Karpas-422 (cell line): ENCODE data around the gene CAPZA2. TPM values are rescaled to one million over a fixed set of nuclear protein-coding genes. Genes with fewer than 3 reads are reported as not detected.

ENCODE experiments used
- DNase-seq: peaks from one replicate; pipeline ENCODE4 v3.0.0-alpha.2; 2015
- H2AFZ ChIP-seq: fragments of 200-600 bp; sonication (generic); 2 replicates; pipeline ENCODE4 v1.6.1; 2014; ENCODE audit warnings: antibody characterized with exemption, low read length, mixed read lengths
- H3K27ac ChIP-seq: fragments of 200-600 bp; sonication (generic); 2 replicates; pipeline ENCODE4 v1.5.1; 2014; ENCODE audit warnings: mild to moderate bottlenecking, low read length, moderate library complexity
- H3K27me3 ChIP-seq: fragments of 200-600 bp; sonication (generic); 2 replicates; pipeline ENCODE4 v1.6.1; 2014; ENCODE audit warnings: low read length, mixed read lengths
- H3K36me3 ChIP-seq: fragments of 200-600 bp; sonication (generic); 2 replicates; pipeline ENCODE4 v1.6.1; 2014; ENCODE audit warnings: low read length, mixed read lengths; ENCODE audit not compliant: insufficient read depth
- H3K4me1 ChIP-seq: fragments of 200-600 bp; sonication (generic); 2 replicates; pipeline ENCODE4 v1.6.1; 2014; ENCODE audit warnings: mild to moderate bottlenecking, low read length, mixed read lengths
- H3K4me2 ChIP-seq: fragments of 200-600 bp; sonication (generic); 2 replicates; pipeline ENCODE4 v1.6.1; 2014; ENCODE audit warnings: low read length, low read depth, mild to moderate bottlenecking; ENCODE audit not compliant: poor library complexity, severe bottlenecking
- H3K4me3 ChIP-seq: fragments of 200-600 bp; sonication (generic); 2 replicates; pipeline ENCODE4 v1.5.1; 2014; ENCODE audit warnings: mild to moderate bottlenecking, antibody characterized with exemption, low read length, mixed read lengths
- H3K79me2 ChIP-seq: fragments of 200-600 bp; sonication (generic); 2 replicates; pipeline ENCODE4 v1.6.1; 2014; ENCODE audit warnings: mild to moderate bottlenecking, low read length, mixed read lengths
- H3K9ac ChIP-seq: fragments of 200-600 bp; sonication (generic); 2 replicates; pipeline ENCODE4 v1.6.0; 2014; ENCODE audit warnings: low read length
- H3K9me2 ChIP-seq: fragments of 200-600 bp; sonication (generic), shearing (Covaris generic); replicated peaks from 2 replicates; pipeline ENCODE4 v1.6.0; 2014; ENCODE audit warnings: mild to moderate bottlenecking, low read length, moderate library complexity; ENCODE audit not compliant: insufficient read depth
- H3K9me3 ChIP-seq: fragments of 300-700, 200-600 bp; sonication (generic); 2 replicates; pipeline ENCODE4 v1.6.1; 2014; ENCODE audit warnings: low read length, mixed read lengths
- H4K20me1 ChIP-seq: fragments of 200-600 bp; sonication (generic); 2 replicates; pipeline ENCODE4 v1.6.1; 2014; ENCODE audit warnings: mild to moderate bottlenecking, antibody characterized with exemption, low read length, low read depth; ENCODE audit not compliant: insufficient read depth
- total RNA-seq: library from RNA; depleted of rRNA; stranded (reverse); fragments of >200 nt; shearing (Covaris generic); gene quantifications from 2 replicates; pipeline ENCODE4 v1.2.3, GENCODE V29; 2014; ENCODE audit warnings: low replicate concordance

Gene CAPZA2
- total RNA-seq, 1 experiment from 2014 or later: 102 TPM

DNA sequence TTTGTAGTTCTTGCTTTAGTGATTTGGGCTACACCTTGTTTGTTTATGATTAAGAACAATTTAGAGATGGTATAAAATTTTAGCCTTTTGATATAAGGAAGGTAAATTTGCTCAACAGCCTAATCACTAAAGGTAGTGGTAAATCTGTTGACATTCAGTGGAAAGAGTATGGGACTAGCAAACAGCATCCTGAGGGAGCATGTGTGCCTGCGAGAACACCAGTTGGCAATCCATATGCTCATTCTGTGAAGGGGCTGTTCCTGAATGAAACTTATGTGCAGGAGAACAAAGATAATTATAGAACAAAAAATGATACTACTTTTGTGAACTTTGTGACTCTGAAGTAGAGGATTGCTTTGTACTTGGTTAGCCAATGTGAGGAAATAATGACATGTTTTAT, 44.0 kb downstream of the CAPZA2 start:
- no peak overlapping the region for H3K9ac ChIP-seq
- no peaks in the 10 kb centered on the region for H3K4me1 ChIP-seq
- DNase-seq: no peak
- peaks cover 66% of the 10 kb centered on the region for H3K36me3 ChIP-seq
- H3K9me2 ChIP-seq: no peaks in the 10 kb centered on the region
- H2AFZ ChIP-seq: no peak overlapping the region
- no peaks in the 10 kb centered on the region for H3K9me3 ChIP-seq
- no peak overlapping the region for H3K27ac ChIP-seq
- H3K4me2 ChIP-seq: no peak overlapping the region
- no peak overlapping the region for H3K4me3 ChIP-seq
- H3K79me2 ChIP-seq: peaks cover 43% of the 10 kb centered on the region
- H3K27me3 ChIP-seq: no peaks in the 10 kb centered on the region
- no peaks in the 10 kb centered on the region for H4K20me1 ChIP-seq

DNA sequence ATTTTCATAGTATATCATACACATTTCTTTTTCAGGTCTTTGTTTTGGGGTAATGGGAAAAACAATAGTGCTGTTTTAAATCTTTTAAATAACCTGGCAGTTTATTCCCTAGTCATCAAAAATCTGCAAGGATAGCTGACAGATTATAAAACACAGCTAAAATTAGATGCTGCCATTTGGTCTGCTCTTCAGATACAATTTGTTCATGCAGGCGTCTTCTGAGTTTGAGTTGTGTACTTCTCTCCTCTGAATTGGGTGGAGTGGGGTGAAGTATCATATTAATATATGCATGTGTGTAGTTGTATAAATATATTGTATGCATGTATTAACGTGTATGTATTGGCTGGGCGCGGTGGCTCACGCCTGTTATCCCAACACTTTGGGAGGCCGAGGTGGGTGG, 48.0 kb downstream of the CAPZA2 start:
- no peaks in the 10 kb centered on the region for H3K27me3 ChIP-seq
- no peak overlapping the region for H3K27ac ChIP-seq
- H3K79me2 ChIP-seq: peaks cover 20% of the 10 kb centered on the region
- H3K4me1 ChIP-seq: no peaks in the 10 kb centered on the region
- DNase-seq: no peak
- no peak overlapping the region for H2AFZ ChIP-seq
- H3K4me3 ChIP-seq: no peak overlapping the region
- no peak overlapping the region for H3K4me2 ChIP-seq
- H4K20me1 ChIP-seq: no peaks in the 10 kb centered on the region
- no peaks in the 10 kb centered on the region for H3K9me2 ChIP-seq
- peaks cover 75% of the 10 kb centered on the region for H3K36me3 ChIP-seq
- H3K9me3 ChIP-seq: no peaks in the 10 kb centered on the region
- H3K9ac ChIP-seq: no peak overlapping the region

DNA sequence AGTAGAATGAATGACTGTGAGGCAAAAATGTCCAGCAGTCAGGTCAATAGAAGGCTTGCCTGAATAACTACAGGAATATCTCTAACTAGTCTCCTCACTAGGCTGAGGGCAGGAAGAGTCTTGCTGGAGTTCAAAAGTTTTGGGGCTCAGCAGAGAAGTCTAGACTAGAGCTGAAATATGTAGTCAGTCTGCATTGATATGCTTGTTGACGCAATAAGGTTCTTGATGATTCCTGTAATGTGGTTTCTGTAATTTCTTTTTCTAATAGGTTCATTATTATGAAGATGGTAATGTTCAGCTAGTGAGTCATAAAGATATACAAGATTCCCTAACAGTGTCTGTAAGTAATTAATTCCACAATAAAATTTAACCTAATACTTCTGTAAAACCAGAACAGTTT, 49.4 kb downstream of the CAPZA2 start:
- Histone ChIP-seq H3K9me3 (no peaks in the 10 kb centered on the region), H3K27me3 (no peaks in the 10 kb centered on the region), H4K20me1 (no peaks in the 10 kb centered on the region), H3K79me2 (peaks cover 6% of the 10 kb centered on the region; the same call in 1 of the 2 replicates), H3K4me3 (no peak overlapping the region), H3K4me2 (no peak overlapping the region), H3K36me3 (peaks cover 68% of the 10 kb centered on the region), H3K4me1 (no peaks in the 10 kb centered on the region), H3K9ac (no peak overlapping the region), H2AFZ (no peak overlapping the region), H3K9me2 (no peaks in the 10 kb centered on the region), H3K27ac (no peak overlapping the region)
- no peak for DNase-seq

DNA sequence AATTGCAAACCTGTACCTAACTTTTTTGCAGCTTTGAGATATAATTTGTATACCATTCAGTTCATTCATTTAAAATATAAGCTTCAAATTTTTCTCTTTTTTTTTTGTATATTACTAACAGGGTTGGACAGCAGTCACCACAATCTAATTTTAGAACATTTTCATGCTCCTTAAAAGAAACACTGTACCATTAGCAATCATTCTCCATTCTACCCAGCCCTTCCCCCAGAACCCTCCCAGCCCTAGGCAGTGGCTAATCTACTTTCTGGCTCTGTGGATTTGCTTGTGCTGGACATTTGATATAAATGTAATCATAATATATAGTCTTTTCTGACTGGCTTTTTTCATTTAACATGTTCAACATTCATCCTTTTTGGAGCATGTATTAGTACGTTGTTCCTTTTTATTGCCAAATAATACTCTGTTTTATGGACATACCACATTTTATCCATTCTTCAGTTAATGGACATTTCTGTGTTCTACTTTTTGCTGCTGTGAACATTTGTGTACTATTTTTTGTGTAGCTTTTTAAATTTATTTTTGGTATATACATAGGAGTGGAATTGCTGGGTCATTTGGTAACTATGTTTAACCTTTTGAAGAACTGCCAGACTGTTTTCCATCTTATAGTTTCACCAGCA, 50.0 kb downstream of the CAPZA2 start:
- no peak overlapping the region for H3K4me3 ChIP-seq
- H3K36me3 ChIP-seq: peaks cover 68% of the 10 kb centered on the region

DNA sequence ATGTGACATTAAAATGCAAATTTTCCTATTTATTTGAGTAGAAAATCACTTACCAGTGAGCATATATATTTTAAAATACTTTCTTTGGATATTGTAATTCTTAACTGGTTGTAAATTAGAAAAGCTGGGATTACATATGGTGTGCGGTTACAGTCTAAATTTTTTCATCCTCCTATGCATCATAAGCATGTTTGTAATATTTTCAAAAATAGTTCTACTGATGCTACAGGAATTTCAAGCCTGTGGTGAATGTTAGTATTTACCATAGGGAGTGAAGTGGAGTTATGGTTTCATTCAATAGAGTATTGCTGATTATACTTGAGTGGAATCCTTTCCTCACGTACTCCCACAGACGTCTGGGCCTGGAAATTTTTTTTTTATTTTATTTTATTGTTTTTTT, 56.3 kb downstream of the CAPZA2 start:
- Histone ChIP-seq H4K20me1 (no peaks in the 10 kb centered on the region), H3K36me3 (peaks cover 36% of the 10 kb centered on the region), H3K4me2 (no peak overlapping the region), H3K27me3 (no peaks in the 10 kb centered on the region), H3K27ac (no peak overlapping the region), H2AFZ (no peak overlapping the region), H3K4me3 (no peak overlapping the region), H3K9ac (no peak overlapping the region), H3K9me3 (no peaks in the 10 kb centered on the region), H3K4me1 (no peaks in the 10 kb centered on the region), H3K79me2 (no peaks in the 10 kb centered on the region), H3K9me2 (no peaks in the 10 kb centered on the region)
- DNase-seq: no peak

More for the DNA sequence above, 50.0 kb downstream of the CAPZA2 start:
- Histone ChIP-seq H3K4me2 (no peak overlapping the region), H2AFZ (no peak overlapping the region), H3K9me2 (no peaks in the 10 kb centered on the region), H3K27ac (no peak overlapping the region), H3K9ac (no peak overlapping the region), H4K20me1 (no peaks in the 10 kb centered on the region), H3K79me2 (peaks cover 3% of the 10 kb centered on the region; the same call in 1 of the 2 replicates), H3K27me3 (no peaks in the 10 kb centered on the region), H3K4me1 (no peaks in the 10 kb centered on the region), H3K9me3 (no peaks in the 10 kb centered on the region)
- no peak for DNase-seq

DNA sequence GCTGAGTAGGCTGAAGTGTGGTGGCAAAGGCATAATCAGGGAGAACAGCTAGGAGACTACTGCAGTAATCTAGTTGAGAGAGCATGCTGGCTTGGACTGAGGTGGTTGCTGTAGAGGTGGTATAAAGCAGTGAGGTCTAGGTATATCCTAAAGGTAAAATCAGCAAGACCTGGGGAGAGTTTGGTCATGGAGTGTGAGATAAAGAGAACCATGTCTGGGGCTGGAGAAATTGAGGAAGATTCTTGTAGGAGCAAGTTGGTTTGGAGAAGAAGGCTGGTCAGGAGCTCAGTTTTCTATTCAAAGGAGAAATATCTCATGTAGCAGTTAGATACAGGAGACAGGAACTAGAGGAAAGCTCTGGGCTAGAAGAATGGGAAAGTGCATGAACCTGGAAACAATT, 58.0 kb downstream of the CAPZA2 start:
- Histone ChIP-seq H3K27me3 (no peaks in the 10 kb centered on the region), H3K9me3 (no peaks in the 10 kb centered on the region)

DNA sequence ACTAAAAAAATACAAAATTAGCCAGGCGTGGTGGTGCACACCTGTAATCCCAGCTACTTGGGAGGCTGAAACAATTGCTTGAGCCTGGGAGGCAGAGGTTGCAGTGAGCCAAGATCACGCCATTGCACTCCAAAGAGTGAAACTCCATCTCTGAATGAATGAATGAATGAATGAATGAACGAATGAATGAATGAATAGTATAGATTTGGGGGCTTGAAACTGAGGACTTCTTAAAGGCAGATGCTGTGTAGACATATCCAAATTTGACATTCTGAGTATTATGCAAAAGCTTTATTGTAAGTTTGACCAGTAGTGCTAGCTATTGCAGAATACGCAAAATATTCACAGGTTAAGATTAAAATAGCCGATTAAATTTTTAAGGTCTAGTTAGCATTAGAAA, 60.2 kb downstream of the CAPZA2 start:
- Histone ChIP-seq H3K27me3 (no peaks in the 10 kb centered on the region), H3K4me2 (no peak overlapping the region), H3K4me3 (no peak overlapping the region), H4K20me1 (no peaks in the 10 kb centered on the region), H3K9me2 (no peaks in the 10 kb centered on the region), H3K36me3 (peaks cover 17% of the 10 kb centered on the region), H3K79me2 (no peaks in the 10 kb centered on the region), H2AFZ (no peak overlapping the region), H3K9ac (no peak overlapping the region), H3K4me1 (no peaks in the 10 kb centered on the region), H3K27ac (no peak overlapping the region), H3K9me3 (no peaks in the 10 kb centered on the region)
- no peak for DNase-seq

More for the DNA sequence above, 58.0 kb downstream of the CAPZA2 start:
- H3K4me1 ChIP-seq: no peaks in the 10 kb centered on the region
- peaks cover 29% of the 10 kb centered on the region for H3K36me3 ChIP-seq
- H3K4me2 ChIP-seq: no peak overlapping the region
- H3K4me3 ChIP-seq: no peak overlapping the region
- no peak overlapping the region for H3K9ac ChIP-seq
- no peaks in the 10 kb centered on the region for H4K20me1 ChIP-seq
- H3K9me2 ChIP-seq: no peaks in the 10 kb centered on the region
- DNase-seq: no peak
- H3K27ac ChIP-seq: no peak overlapping the region
- H3K79me2 ChIP-seq: no peaks in the 10 kb centered on the region
- no peak overlapping the region for H2AFZ ChIP-seq

DNA sequence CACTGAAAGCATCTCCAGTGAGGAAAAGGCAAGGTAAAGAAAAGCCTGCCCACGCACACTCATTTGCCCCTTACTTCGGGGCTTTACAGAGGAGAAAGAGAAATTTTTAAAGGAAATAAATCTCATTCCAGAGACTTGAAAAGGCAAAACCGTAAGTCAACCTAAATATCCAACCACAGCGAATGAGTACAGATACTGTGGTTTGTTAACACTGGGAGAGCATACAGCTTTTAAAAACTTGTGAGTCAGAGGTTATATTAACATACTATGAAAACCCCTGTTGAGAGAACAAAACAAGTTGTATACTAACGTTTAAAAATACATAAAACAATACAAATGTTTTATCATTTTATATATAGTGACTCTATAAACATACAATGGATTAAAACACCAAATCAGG, 62.4 kb downstream of the CAPZA2 start:
- Histone ChIP-seq H2AFZ (no peak overlapping the region), H3K27me3 (no peaks in the 10 kb centered on the region), H3K4me2 (no peak overlapping the region), H3K79me2 (no peaks in the 10 kb centered on the region), H3K9me3 (no peaks in the 10 kb centered on the region), H3K9me2 (no peaks in the 10 kb centered on the region), H3K9ac (no peak overlapping the region), H3K27ac (no peak overlapping the region), H3K4me1 (no peaks in the 10 kb centered on the region), H3K36me3 (no peaks in the 10 kb centered on the region), H4K20me1 (no peaks in the 10 kb centered on the region), H3K4me3 (no peak overlapping the region)
- no peak for DNase-seq
